ENCODE results near the gene RYK.

GRCh38 chr3:134252766-134253165 lies 2.1 kb upstream of the RYK start:
- no peak for TF ChIP-seq RCOR1 (IDR thresholded peaks at IDR 0.05; ENCODE audit: low read depth, low read length)
- no peak for TF ChIP-seq POLR2A (IDR thresholded peaks at IDR 0.05; ENCODE audit: low read length)
- no peak for TF ChIP-seq CTCF (IDR thresholded peaks at IDR 0.05)
- no peak for TF ChIP-seq RNF2 (IDR thresholded peaks at IDR 0.05; ENCODE audit: borderline replicate concordance, low read depth)
- no peak for TF ChIP-seq RFX5 (IDR thresholded peaks at IDR 0.05)
- no peak for TF ChIP-seq RAD21 (conservative IDR thresholded peaks at IDR 0.05 in 1 of 2, IDR thresholded peaks at IDR 0.05 in 1 of 2)
- no peak for TF ChIP-seq MAX (IDR thresholded peaks at IDR 0.05)
- TF ChIP-seq HDAC2 (IDR thresholded peaks at IDR 0.05) = no peak
- TF ChIP-seq BCL3 (IDR thresholded peaks at IDR 0.05) = no peak
- TF ChIP-seq REST (IDR thresholded peaks at IDR 0.05) = no peak
- TF ChIP-seq JUNB (IDR thresholded peaks at IDR 0.05) = no peak
- TF ChIP-seq NR3C1 (IDR thresholded peaks at IDR 0.05) = no peak
- no peak for TF ChIP-seq POLR2AphosphoS2 (conservative IDR thresholded peaks at IDR 0.05; ENCODE audit: low read length)
- no peak for TF ChIP-seq NFE2L2 (conservative IDR thresholded peaks at IDR 0.05; ENCODE audit: low read length)

Data from A549 (cell line).